Measurements from ENCODE around the gene TRMT6. TPM values are rescaled to one million over a fixed set of nuclear protein-coding genes. Genes with fewer than 3 reads are reported as not detected.

Gene TRMT6
- total RNA-seq, 1 donor from 2014 or later, result 18.0 TPM

DNA sequence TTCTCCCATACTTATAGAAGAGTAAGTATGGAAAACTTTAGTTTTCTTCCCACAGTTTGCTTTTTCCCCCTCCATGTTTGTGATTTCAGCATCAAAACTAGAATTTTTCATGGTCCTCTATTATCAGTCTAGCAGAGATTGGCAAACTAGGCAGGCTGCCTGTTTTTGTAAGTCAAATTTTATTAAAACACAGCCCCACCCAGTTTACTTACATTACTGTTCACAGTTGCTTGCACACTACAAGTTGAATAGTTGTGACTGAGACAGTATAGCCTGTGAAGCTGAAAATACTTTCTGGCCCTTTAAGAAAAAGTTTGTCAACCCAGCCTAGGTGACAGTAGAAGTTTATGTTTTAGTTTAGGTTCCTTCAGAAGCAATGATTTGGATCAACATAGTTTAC lies 19.6 kb upstream of the TRMT6 start:
- no peak overlapping the region for H3K4me3 ChIP-seq (ENCODE audit: low read depth, low read length)
- no peak for DNase-seq (ENCODE audit: low read depth)
- TF ChIP-seq, protein P1, sequence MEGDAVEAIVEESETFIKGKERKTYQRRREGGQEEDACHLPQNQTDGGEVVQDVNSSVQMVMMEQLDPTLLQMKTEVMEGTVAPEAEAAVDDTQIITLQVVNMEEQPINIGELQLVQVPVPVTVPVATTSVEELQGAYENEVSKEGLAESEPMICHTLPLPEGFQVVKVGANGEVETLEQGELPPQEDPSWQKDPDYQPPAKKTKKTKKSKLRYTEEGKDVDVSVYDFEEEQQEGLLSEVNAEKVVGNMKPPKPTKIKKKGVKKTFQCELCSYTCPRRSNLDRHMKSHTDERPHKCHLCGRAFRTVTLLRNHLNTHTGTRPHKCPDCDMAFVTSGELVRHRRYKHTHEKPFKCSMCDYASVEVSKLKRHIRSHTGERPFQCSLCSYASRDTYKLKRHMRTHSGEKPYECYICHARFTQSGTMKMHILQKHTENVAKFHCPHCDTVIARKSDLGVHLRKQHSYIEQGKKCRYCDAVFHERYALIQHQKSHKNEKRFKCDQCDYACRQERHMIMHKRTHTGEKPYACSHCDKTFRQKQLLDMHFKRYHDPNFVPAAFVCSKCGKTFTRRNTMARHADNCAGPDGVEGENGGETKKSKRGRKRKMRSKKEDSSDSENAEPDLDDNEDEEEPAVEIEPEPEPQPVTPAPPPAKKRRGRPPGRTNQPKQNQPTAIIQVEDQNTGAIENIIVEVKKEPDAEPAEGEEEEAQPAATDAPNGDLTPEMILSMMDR (IDR thresholded peaks at IDR 0.05; ENCODE audit: insufficient read depth, low read length, poor library complexity, severe bottlenecking), result no peak
- no peaks in the 10 kb centered on the region for H3K27me3 ChIP-seq (ENCODE audit: control insufficient read depth, insufficient read depth, low read length)
- no peaks in the 10 kb centered on the region for H3K36me3 ChIP-seq (ENCODE audit: control insufficient read depth, insufficient read depth, low read length)

DNA sequence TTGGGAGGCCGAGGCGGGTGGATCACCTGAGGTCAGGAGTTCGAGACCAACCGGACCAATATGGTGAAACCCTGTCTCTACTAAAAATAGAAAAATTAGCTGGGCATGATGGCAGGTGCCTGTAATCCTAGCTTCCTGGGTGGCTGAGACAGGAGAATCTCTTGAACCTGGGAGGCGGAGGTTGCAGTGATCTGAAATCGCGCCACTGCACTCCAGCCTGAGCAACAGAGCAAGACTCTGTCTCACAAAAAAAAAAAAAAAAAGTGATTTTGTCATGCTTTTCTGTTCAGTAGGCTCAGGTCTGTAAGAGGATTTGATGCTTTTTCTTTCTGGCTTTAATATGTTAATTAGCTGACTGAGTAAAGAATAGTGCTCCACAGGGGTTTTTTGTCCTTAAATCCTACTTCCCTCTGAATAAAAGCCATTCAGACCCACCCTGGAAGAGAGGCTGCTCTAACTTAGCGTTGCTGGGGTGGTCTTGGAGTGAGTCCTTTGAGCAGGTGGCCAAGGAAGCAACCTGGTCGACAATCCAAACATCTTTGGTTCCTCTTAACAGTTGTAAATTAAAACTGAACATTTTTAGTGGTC lies 19.1 kb upstream of the TRMT6 start:
- TF ChIP-seq, protein P1 (IDR thresholded peaks at IDR 0.05; ENCODE audit: insufficient read depth, low read length, poor library complexity, severe bottlenecking), result no peak
- H3K27me3 ChIP-seq (ENCODE audit: control insufficient read depth, insufficient read depth, low read length), result no peaks in the 10 kb centered on the region
- no peaks in the 10 kb centered on the region for H3K36me3 ChIP-seq (ENCODE audit: control insufficient read depth, insufficient read depth, low read length)
- no peak for DNase-seq (ENCODE audit: low read depth)
- no peak overlapping the region for H3K4me3 ChIP-seq (ENCODE audit: low read depth, low read length)

DNA sequence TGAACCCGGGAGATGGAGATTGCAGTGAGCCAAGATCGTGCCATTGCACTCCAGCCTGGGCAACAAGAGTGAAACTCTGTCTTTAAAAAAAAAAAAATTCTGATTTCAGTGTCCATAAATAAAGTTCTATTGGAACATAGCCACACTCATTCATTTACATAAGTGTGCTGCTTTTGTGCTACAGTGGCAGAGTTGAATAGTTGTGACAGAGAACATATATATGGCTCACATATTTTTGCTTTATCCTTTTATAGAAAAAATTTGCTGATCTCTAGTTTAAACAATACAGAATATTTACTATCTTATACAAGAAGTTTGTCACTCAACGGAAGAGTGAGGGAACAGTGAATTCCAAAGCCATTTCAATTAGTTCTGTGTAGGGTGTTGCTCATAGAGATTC lies 18.1 kb upstream of the TRMT6 start:
- DNase-seq (ENCODE audit: low read depth), result no peak
- Histone ChIP-seq H3K4me3 (ENCODE audit: low read depth, low read length) (no peak overlapping the region), H3K27me3 (ENCODE audit: control insufficient read depth, insufficient read depth, low read length) (no peaks in the 10 kb centered on the region), H3K36me3 (ENCODE audit: control insufficient read depth, insufficient read depth, low read length) (no peaks in the 10 kb centered on the region)
- TF ChIP-seq, protein P1 (IDR thresholded peaks at IDR 0.05; ENCODE audit: insufficient read depth, low read length, poor library complexity, severe bottlenecking), result no peak

DNA sequence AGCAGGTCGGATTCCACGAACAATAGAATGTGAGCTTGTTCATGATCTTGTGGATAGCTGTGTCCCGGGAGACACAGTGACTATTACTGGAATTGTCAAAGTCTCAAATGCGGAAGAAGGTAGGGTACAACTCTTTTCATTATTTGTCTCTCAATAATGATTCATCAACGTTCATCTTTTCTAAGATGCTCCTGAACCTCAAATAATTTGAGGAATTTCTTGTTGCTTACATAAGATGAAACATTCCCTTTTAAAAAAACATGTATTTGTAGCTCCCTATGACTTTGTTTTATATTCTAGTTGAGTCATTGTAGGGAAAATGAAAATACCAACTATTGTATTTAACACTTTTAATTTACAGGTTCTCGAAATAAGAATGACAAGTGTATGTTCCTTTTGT lies 17.1 kb upstream of the TRMT6 start:
- Histone ChIP-seq H3K4me3 (ENCODE audit: low read depth, low read length) (no peak overlapping the region), H3K36me3 (ENCODE audit: control insufficient read depth, insufficient read depth, low read length) (no peaks in the 10 kb centered on the region), H3K27me3 (ENCODE audit: control insufficient read depth, insufficient read depth, low read length) (no peaks in the 10 kb centered on the region)
- TF ChIP-seq, protein P1 (IDR thresholded peaks at IDR 0.05; ENCODE audit: insufficient read depth, low read length, poor library complexity, severe bottlenecking), result no peak
- no peak for DNase-seq (ENCODE audit: low read depth)

DNA sequence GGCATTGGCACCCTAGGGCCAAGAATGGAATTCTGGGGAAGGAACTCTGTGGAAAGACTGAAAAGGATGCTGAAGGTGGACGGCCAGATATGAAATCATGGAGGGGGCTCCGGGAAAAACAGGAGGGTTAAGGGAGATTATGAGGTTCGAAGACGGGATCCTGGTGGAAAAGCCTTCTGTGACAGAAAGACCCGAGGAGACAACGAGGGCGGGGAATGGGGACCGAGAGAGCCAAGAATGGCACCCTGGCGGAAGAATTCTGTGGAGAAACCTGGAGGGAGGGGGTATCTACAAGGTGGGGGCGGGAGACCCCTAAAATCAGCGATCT lies 426 bp downstream of the TRMT6 start:
- Histone ChIP-seq H3K4me3 (ENCODE audit: low read depth, low read length) (peak overlapping the region; percentile 99), H3K36me3 (ENCODE audit: control insufficient read depth, insufficient read depth, low read length) (peaks cover 3% of the 10 kb centered on the region), H3K27me3 (ENCODE audit: control insufficient read depth, insufficient read depth, low read length) (no peaks in the 10 kb centered on the region)
- no peak for DNase-seq (ENCODE audit: low read depth)
- TF ChIP-seq, protein P1 (IDR thresholded peaks at IDR 0.05; ENCODE audit: insufficient read depth, low read length, poor library complexity, severe bottlenecking), result no peak

DNA sequence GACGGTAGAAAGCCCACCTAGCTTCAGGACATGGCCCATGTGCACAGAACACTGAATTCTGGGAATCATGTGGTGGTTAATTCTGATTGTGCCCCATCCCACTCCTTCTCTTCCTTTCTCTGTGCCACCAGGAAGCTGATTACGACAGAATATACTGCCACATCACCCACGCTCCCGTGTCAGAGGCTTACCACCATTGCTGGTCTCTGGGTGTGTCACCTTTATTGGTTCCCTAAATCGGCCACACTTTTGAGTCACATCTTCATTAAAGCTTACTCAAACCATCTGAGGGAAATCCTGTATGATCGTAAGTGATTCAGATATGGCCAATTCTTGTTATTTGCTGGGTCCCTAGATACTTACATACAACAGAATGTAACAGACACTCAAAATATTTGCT lies 3.1 kb downstream of the TRMT6 start:
- Histone ChIP-seq H3K4me3 (ENCODE audit: low read depth, low read length) (no peak overlapping the region), H3K36me3 (ENCODE audit: control insufficient read depth, insufficient read depth, low read length) (peaks cover 3% of the 10 kb centered on the region), H3K27me3 (ENCODE audit: control insufficient read depth, insufficient read depth, low read length) (no peaks in the 10 kb centered on the region)
- no peak for DNase-seq (ENCODE audit: low read depth)
- TF ChIP-seq, protein P1 (IDR thresholded peaks at IDR 0.05; ENCODE audit: insufficient read depth, low read length, poor library complexity, severe bottlenecking), result no peak
